Stimulated activated naive CD8-positive, alpha-beta T cell treated with anti-CD3 and anti-CD28 coated beads, Interleukin-15, Interleukin-2, amounts not matched to agents 100 ng/mL and 50 ng/mL, for 24 hours (primary cell): ENCODE data around the gene SMURF1.

Experiments used
- H3K27ac Mint-ChIP-seq: one replicate; pipeline ENCODE4 v1.8.0; 2021; ENCODE audit warnings: mild to moderate bottlenecking, mixed read lengths
- H3K27me3 Mint-ChIP-seq: one replicate; pipeline ENCODE4 v1.8.0; 2021; ENCODE audit warnings: mixed read lengths
- H3K36me3 Mint-ChIP-seq: one replicate; pipeline ENCODE4 v1.8.0; 2021; ENCODE audit warnings: low read depth, mixed read lengths
- H3K4me1 Mint-ChIP-seq: one replicate; pipeline ENCODE4 v1.8.0; 2021; ENCODE audit warnings: low read depth, mixed read lengths
- H3K4me3 Mint-ChIP-seq: one replicate; pipeline ENCODE4 v1.8.0; 2021; ENCODE audit warnings: mild to moderate bottlenecking, mixed read lengths
- H3K9me3 Mint-ChIP-seq: one replicate; pipeline ENCODE4 v1.8.0; 2021; ENCODE audit warnings: mixed read lengths

Gene SMURF1

DNA sequence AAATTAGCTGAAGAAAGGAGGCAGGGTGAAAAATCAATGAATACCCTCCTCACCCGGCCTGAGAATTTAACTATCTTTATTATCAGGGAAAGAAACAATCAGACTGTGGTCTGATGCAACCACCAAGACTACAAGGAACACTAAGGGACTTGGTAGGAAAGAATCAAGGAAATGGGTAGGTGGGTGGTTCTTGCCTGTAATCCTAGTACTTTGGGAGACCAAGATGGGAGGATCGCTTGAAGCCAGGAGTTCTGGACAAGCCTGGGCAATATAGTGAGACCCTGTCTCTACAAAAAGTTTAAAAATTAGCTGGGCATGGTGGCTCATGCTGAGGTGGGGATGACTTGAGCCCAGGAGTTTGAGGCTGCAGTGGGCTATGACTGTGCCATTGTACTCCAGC lies 12.6 kb downstream of the SMURF1 start:
- Mint-ChIP-seq H3K4me1 (peaks cover 55% of the 10 kb centered on the region), H3K9me3 (no peaks in the 10 kb centered on the region), H3K27ac (no peak overlapping the region), H3K36me3 (peaks cover 4% of the 10 kb centered on the region), H3K27me3 (no peaks in the 10 kb centered on the region), H3K4me3 (no peak overlapping the region)

- H3K4me1 Mint-ChIP-seq: peaks cover 58% of the 10 kb centered on the region
- H3K36me3 Mint-ChIP-seq: peaks cover 4% of the 10 kb centered on the region
- H3K27me3 Mint-ChIP-seq: no peaks in the 10 kb centered on the region
- no peaks in the 10 kb centered on the region for H3K9me3 Mint-ChIP-seq
- H3K27ac Mint-ChIP-seq: no peak overlapping the region
- no peak overlapping the region for H3K4me3 Mint-ChIP-seq
Measured at GRCh38 chr7:99129536-99129935, 14.4 kb downstream of the SMURF1 start.

DNA sequence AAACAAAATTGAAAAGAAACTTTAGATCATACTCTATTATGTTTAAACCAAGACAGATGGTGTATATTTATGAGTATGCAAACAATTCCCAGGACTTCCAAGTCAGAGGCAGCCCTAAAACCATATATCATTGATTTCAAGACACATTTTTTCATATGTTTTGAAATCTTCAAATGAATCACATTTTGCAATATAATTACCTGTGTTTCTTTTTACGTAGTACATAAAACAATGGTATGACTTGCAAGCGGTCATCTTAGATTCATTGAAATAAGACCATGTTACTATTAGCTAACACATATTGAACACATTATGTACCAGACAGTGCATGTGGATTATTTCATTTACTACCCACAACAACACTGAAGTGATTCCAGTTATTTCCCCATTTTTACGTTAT lies 14.9 kb downstream of the SMURF1 start:
- Mint-ChIP-seq H3K4me3 (no peak overlapping the region), H3K36me3 (peaks cover 4% of the 10 kb centered on the region), H3K9me3 (no peaks in the 10 kb centered on the region), H3K27ac (no peak overlapping the region), H3K4me1 (peaks cover 59% of the 10 kb centered on the region), H3K27me3 (no peaks in the 10 kb centered on the region)

GRCh38 chr7:99128076-99128950 lies 15.6 kb downstream of the SMURF1 start:
- Mint-ChIP-seq H3K9me3 (no peaks in the 10 kb centered on the region), H3K27me3 (no peaks in the 10 kb centered on the region), H3K4me1 (peaks cover 59% of the 10 kb centered on the region), H3K27ac (no peak overlapping the region), H3K4me3 (no peak overlapping the region), H3K36me3 (peaks cover 4% of the 10 kb centered on the region)

DNA sequence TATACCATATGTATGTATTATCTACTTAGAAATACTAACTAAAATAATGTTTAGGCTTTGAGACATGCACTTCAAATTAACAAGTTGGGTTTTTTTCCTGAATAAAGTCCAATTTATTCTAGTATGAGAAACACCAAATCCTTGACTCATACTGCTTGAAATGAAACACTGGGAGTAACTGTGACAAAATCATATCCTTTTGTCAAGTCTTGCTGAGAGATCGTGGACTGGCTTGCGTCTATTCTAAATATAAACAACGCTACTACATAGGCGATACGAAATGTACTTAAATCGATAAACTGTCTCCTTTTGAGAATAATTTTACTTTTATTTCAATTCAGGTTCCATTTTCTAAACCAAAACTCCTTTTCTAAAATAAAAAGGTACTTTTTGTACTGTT lies 16.3 kb downstream of the SMURF1 start:
- no peak overlapping the region for H3K4me3 Mint-ChIP-seq
- peaks cover 54% of the 10 kb centered on the region for H3K4me1 Mint-ChIP-seq
- no peaks in the 10 kb centered on the region for H3K27me3 Mint-ChIP-seq

DNA sequence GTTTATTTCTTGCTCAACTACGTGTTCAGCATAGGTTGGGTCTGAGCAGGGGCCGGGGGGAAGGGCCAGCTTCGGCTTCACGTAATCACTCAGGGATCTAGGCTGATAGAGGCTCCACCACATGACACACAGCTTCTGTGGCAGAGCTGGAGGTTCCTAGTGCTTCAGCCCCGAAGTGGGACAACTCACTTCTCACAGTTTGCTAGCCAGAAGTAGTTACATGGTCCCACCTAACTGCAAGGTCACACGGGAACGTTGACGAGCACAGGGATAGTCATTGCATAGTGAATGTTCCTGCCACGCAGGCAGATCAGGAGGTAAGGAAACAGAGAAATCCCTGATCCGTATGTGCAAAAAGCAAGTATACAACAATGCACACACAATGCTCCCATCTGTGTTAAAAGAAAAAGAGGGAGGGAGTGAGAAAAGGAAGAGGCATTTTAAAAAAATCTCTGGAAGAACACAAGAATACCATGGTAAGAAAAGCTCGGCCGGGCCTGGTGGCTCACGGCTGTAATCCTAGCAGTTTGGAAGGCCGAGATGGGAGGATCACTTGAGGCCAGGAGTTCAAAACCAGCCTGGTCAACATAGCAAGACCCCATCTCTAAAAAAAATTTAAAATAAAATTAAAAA lies 16.9 kb downstream of the SMURF1 start:
- Mint-ChIP-seq H3K27me3 (no peaks in the 10 kb centered on the region), H3K9me3 (no peaks in the 10 kb centered on the region), H3K27ac (no peak overlapping the region), H3K4me3 (no peak overlapping the region), H3K36me3 (peaks cover under 1% of the 10 kb centered on the region), H3K4me1 (peaks cover 48% of the 10 kb centered on the region)

More for the DNA sequence above, 16.3 kb downstream of the SMURF1 start:
- H3K27ac Mint-ChIP-seq: no peak overlapping the region
- H3K9me3 Mint-ChIP-seq: no peaks in the 10 kb centered on the region
- H3K36me3 Mint-ChIP-seq: peaks cover 4% of the 10 kb centered on the region

- peaks cover 9% of the 10 kb centered on the region for H3K36me3 Mint-ChIP-seq
- no peak overlapping the region for H3K4me3 Mint-ChIP-seq
- H3K9me3 Mint-ChIP-seq: no peaks in the 10 kb centered on the region
- no peak overlapping the region for H3K27ac Mint-ChIP-seq
- H3K27me3 Mint-ChIP-seq: no peaks in the 10 kb centered on the region
- H3K4me1 Mint-ChIP-seq: peaks cover 43% of the 10 kb centered on the region
Measured at GRCh38 chr7:99125505-99125865, 18.4 kb downstream of the SMURF1 start.

GRCh38 chr7:99124751-99125504 lies 19.0 kb downstream of the SMURF1 start:
- Mint-ChIP-seq H3K4me3 (no peak overlapping the region), H3K27me3 (no peaks in the 10 kb centered on the region), H3K36me3 (peaks cover 15% of the 10 kb centered on the region), H3K4me1 (peaks cover 44% of the 10 kb centered on the region), H3K9me3 (peaks cover 4% of the 10 kb centered on the region), H3K27ac (no peak overlapping the region)

- Mint-ChIP-seq H3K4me1 (peaks cover 44% of the 10 kb centered on the region), H3K27me3 (no peaks in the 10 kb centered on the region), H3K4me3 (no peak overlapping the region), H3K36me3 (peaks cover 19% of the 10 kb centered on the region), H3K9me3 (peaks cover 6% of the 10 kb centered on the region), H3K27ac (no peak overlapping the region)
Measured at GRCh38 chr7:99124236-99124635, 19.7 kb downstream of the SMURF1 start.

DNA sequence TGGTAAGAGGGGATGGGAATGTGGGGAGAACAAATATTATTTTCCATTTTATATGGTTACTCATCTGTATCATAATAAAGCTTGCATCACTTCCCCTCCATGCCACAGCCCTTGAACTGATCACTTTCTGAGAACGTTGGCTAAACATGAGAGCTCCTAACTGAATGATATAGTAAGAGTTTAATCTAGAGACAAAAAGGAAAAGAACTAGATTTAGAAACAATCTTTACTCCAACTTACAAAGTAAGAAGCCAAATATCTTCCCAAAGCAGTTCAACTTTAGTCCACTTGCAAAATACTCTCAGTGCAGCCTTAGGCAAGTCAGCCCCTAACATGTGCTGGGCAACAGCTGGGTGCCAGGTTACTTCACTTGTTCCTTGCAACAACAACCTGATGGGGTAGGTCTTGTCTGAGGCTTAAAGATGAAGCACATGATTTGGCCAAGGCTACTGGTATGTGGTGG lies 20.3 kb downstream of the SMURF1 start:
- Mint-ChIP-seq H3K27ac (no peak overlapping the region), H3K27me3 (no peaks in the 10 kb centered on the region), H3K9me3 (peaks cover 6% of the 10 kb centered on the region), H3K36me3 (peaks cover 20% of the 10 kb centered on the region), H3K4me3 (no peak overlapping the region), H3K4me1 (peaks cover 42% of the 10 kb centered on the region)

- Mint-ChIP-seq H3K36me3 (peaks cover 27% of the 10 kb centered on the region), H3K9me3 (peaks cover 6% of the 10 kb centered on the region), H3K27ac (no peak overlapping the region), H3K4me1 (peaks cover 46% of the 10 kb centered on the region), H3K27me3 (no peaks in the 10 kb centered on the region), H3K4me3 (no peak overlapping the region)
Measured at GRCh38 chr7:99122762-99123161, 21.1 kb downstream of the SMURF1 start.

DNA sequence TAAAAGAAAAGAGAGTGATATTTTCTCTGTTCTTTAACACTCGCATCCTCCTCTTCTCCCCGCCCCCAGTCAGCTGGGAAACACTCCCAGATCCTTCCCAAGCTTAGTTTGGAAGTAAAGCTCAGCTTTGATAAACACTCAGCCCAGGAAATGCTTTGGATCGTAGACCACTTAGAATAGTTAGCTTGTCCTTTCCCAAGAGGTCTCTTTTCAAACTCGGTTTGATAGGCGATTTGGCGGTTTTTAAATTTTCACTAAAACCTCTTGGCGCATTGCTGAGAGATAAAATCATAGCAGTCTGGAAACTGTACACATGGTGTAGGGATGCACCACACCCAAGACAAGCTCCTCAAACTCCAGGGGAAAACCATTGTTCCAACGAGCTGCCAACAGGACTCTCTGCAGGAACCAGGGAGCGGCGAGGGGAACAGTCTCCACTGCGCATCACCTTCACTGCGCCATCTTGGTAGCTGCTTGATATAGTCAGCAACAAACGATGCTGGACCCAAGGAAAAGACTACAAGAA lies 22.3 kb downstream of the SMURF1 start:
- no peaks in the 10 kb centered on the region for H3K27me3 Mint-ChIP-seq
- peaks cover 40% of the 10 kb centered on the region for H3K4me1 Mint-ChIP-seq
- no peak overlapping the region for H3K27ac Mint-ChIP-seq
- peaks cover 6% of the 10 kb centered on the region for H3K9me3 Mint-ChIP-seq
- peaks cover 27% of the 10 kb centered on the region for H3K36me3 Mint-ChIP-seq
- H3K4me3 Mint-ChIP-seq: no peak overlapping the region

DNA sequence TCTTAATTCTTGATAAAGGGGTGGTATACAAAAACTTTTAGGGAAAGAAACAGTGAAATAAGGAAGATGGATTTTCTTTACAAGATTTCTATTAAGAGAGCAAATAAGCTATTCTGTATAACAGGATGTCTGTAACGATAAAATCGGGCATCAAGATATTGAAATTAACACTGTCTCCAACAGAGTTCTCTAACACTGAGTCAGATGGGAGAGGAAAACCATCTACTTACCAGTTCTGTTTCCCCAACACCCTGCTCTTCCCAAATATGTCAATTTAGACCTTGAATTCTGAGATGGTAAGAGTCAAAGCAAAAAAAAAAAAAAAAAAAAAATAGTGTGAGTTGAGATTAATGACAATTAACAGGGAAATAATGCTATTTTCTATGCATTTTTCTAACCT lies 23.0 kb downstream of the SMURF1 start:
- Mint-ChIP-seq H3K9me3 (peaks cover 6% of the 10 kb centered on the region), H3K27me3 (no peaks in the 10 kb centered on the region), H3K4me3 (no peak overlapping the region), H3K36me3 (peaks cover 27% of the 10 kb centered on the region), H3K27ac (no peak overlapping the region), H3K4me1 (peaks cover 44% of the 10 kb centered on the region)

DNA sequence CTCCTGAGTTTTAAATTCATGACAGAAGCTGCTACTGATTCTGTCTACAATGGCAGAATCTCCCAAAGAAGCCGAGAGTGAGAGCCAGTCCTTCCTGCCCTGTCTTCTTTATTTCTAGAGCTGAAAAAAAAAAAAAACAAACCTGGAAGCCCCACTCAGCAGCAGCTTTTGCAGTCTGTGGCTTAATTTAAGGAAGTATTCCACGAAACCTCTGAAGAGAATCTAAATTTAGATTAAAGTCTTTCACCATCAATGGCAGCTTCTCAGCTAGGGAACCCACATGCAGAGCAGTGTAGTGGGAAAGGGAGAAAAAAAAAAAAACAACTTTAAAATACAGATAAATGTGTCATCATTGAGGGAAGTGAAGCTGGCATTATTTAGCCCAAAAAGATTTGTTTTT lies 23.4 kb downstream of the SMURF1 start:
- Mint-ChIP-seq H3K27me3 (no peaks in the 10 kb centered on the region), H3K27ac (no peak overlapping the region), H3K4me3 (no peak overlapping the region), H3K9me3 (peaks cover 6% of the 10 kb centered on the region), H3K36me3 (peaks cover 27% of the 10 kb centered on the region), H3K4me1 (peaks cover 44% of the 10 kb centered on the region)

DNA sequence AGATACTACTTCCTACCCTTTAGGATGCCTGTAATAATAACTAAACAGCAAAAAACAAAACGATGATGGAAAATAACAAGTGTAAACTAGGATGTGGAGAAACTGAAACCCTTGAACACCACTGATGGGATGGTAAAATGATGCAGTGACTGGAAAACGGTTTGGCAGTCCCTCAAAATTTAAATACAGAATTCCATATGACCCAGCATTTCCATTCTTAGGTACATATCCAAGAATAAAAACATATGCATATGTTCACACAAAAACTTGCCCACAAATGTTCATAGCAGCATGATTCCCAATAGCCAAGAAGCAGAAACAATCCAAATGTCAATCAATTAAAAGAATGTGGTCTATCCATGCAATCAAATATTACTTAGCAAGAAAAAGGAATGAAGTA lies 25.8 kb downstream of the SMURF1 start:
- Mint-ChIP-seq H3K36me3 (peaks cover 40% of the 10 kb centered on the region), H3K4me3 (no peak overlapping the region), H3K4me1 (peaks cover 30% of the 10 kb centered on the region), H3K27me3 (no peaks in the 10 kb centered on the region), H3K9me3 (peaks cover 6% of the 10 kb centered on the region), H3K27ac (no peak overlapping the region)
